C4-2B (cell line): ENCODE measurements around the gene NCAPH2.

Experiments
- ZFX ChIP-seq: fragments of 450-650 bp; IDR thresholded peaks from 2 replicates; pipeline ENCODE4 v1.6.1; 2017
- TF ChIP-seq, protein P1 (sequence below): fragments of 450-650 bp; conservative IDR thresholded peaks from 2 replicates; pipeline ENCODE4 v1.5.1; 2017; ENCODE audit warnings: mild to moderate bottlenecking

DNA sequence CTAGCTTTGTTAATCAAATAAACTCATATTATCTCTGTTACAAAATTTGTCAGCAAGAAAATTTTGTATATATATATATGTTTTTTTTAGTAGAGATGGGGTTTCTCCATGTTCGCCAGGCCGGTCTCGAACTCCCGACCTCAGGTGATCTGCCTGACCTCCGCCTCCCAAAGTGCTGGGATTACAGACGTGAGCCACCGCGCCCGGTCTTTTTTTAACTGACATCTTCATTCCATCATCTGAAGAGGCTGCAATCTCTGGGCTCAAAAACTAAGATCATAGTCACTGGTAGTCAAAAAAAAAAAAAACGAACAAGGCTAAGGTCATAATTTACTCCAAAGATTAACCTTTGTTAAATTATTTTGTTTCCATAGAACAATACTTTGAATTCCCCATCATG lies 32.4 kb downstream of the NCAPH2 start:
- no peak for TF ChIP-seq ZFX
- TF ChIP-seq, protein P1, sequence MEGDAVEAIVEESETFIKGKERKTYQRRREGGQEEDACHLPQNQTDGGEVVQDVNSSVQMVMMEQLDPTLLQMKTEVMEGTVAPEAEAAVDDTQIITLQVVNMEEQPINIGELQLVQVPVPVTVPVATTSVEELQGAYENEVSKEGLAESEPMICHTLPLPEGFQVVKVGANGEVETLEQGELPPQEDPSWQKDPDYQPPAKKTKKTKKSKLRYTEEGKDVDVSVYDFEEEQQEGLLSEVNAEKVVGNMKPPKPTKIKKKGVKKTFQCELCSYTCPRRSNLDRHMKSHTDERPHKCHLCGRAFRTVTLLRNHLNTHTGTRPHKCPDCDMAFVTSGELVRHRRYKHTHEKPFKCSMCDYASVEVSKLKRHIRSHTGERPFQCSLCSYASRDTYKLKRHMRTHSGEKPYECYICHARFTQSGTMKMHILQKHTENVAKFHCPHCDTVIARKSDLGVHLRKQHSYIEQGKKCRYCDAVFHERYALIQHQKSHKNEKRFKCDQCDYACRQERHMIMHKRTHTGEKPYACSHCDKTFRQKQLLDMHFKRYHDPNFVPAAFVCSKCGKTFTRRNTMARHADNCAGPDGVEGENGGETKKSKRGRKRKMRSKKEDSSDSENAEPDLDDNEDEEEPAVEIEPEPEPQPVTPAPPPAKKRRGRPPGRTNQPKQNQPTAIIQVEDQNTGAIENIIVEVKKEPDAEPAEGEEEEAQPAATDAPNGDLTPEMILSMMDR = no peak
